ENCODE measurements around the gene CTDNEP1. TPM values are rescaled to one million over a fixed set of nuclear protein-coding genes. Genes with fewer than 3 reads are reported as not detected.
"Not testable (repeated sequence)": the region's sequence is repeated elsewhere in the genome, so short reads cannot be mapped to it uniquely, and the experiment has no call there.

The CTDNEP1 gene
- total RNA-seq, 2 donors from 2014 or later = 79.5 to 89.2 TPM

- intact Hi-C loops (cut with DNase I) = loop anchor here in 1 of 2 donors (5.0 kb wide), 1 partner anchor 94 kb away; no protein-coding TSS in a partner anchor
- no peak for DNase-seq (ENCODE audit: low spot score)
These were observed 1.5 kb upstream of the CTDNEP1 start for GRCh38 chr17:7253082-7253481.

DNA sequence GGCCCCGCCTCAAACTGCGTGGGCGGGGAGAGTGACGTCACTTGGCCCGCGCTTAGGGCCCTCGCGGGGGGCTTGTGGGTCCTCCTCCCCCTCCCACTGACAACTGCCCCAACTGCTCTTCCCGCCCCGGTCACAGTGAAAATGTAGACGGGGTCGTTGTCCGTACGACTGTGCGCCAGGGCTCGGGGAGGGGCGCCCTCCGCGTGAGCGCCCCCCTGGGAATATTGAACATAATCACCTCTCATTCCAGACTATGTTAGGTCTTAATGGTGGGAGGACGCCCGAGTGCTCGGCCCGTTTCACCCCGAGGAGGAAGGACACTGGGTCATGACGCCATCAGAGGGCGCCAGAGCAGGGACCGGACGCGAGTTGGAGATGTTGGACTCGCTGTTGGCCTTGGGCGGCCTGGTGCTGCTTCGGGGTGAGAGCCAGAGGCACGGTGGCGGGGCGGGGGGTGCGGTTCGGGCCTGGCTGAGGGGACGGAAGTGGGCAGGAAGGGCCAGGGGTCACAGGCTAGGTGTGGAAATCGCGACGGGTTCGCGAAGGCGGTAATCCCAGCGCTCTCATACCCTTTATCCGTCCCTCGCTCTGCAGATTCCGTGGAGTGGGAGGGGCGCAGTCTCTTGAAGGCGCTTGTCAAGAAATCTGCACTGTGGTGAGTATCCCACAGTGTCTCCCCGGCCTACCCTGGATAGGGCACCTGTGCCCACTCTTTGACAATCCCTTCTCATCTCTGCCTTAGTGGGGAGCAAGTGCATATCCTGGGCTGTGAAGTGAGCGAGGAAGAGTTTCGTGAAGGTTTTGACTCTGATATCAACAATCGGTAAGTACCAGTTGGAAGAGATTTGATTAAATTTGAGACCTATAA, 876 bp upstream of the CTDNEP1 start, which contains the start of gene ELP5:
Gene ELP5, plus strand, starts transcription at position 40 of the 868 bp plus-strand sequence. Its CDS starts 336 bp downstream, at position 376.
- intact Hi-C loops (cut with DNase I) = loop anchor here in 1 of 2 donors (5.0 kb wide), 1 partner anchor 95 kb away; no protein-coding TSS in a partner anchor

DNA sequence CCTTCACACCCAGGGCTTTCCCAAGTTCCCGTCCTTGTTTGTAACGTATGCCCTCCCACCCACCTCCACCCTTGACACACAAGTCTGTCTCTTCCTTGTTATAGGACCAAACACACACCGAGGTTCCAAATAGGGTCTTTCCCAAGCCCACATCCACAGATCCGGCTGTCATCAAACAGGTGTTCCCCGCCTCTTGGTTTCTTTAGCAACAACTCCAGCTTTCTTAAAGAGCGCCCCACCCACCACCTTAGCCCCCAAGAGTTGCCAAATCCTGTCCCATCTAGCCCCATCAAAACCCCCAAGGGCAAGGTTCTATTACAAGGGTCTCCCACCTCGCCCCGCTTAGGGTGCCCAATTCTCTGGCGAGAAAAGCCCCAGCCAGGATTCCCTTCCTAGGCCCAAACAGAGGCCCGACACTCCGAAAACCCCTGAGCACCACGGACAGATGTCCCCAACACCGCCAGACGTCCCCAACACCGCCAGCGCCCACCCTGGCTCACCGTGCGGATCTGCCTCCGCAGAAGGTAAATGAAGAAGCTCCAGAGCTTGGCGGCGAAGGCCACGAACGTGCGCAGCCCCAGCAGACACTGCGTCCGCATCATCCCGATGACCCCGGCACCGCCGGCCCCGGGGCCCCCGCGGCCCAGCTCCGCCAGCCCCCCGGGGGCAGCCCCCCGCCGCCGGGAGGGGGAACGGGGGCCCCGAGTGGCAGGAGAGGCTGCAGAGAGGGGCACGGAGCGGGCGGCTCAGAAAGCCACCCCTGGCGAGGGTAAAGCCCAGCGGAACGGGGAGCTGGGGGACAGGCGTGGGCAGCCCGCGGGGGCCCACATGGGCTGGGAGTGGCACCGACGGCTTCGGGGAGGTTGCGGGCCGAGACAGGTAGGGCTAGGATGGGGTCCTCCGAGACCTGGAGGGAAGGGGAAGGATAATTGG, 573 bp downstream of the CTDNEP1 start:
- intact Hi-C loops (cut with DNase I) = loop anchor here in 1 of 2 donors (5.0 kb wide), 1 partner anchor 96 kb away; no protein-coding TSS in a partner anchor
- no peak for DNase-seq (ENCODE audit: low spot score)

More for the DNA sequence above, 876 bp upstream of the CTDNEP1 start, which contains the start of gene ELP5:
- peak; percentile 99 for DNase-seq (ENCODE audit: low spot score)

- intact Hi-C loops (cut with DNase I) = loop anchor here in 1 of 2 donors (5.0 kb wide), 1 partner anchor 97 kb away; no protein-coding TSS in a partner anchor
These were observed 1.7 kb downstream of the CTDNEP1 start for GRCh38 chr17:7249830-7250229.

GRCh38 chr17:7249214-7249613, 2.3 kb downstream of the CTDNEP1 start:
- intact Hi-C loops (cut with DNase I) = no loop called here

More at GRCh38 chr17:7249830-7250229, 1.7 kb downstream of the CTDNEP1 start:
- no peak for DNase-seq (ENCODE audit: low spot score)

DNA sequence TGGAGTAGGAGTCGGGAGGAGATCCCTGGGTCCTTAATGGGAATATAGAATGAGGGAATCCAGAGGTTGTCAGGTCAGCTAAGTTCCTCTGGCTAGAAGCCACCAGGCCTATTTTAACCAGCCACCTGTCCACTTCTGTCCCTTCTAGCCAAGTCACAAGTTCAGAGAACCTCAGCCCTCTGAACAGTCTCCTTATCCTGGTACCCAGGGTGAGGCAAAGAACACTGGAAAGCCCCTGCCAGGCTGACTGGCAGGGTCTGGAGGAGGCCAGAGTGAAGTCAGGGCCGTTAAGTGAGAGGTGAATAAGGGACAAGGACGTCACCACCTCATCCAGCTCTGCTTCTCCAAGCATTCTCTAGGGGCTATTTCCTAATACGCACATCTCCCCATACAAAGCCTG, 2.7 kb downstream of the CTDNEP1 start:
- intact Hi-C loops (cut with DNase I) = no loop called here
- no peak for DNase-seq (ENCODE audit: low spot score)

More at GRCh38 chr17:7249214-7249613, 2.3 kb downstream of the CTDNEP1 start:
- DNase-seq (ENCODE audit: low spot score) = no peak

GRCh38 chr17:7246779-7247178, 4.8 kb downstream of the CTDNEP1 start:
- no peak for DNase-seq (ENCODE audit: low spot score)
- intact Hi-C loops (cut with DNase I) = no loop called here

DNA sequence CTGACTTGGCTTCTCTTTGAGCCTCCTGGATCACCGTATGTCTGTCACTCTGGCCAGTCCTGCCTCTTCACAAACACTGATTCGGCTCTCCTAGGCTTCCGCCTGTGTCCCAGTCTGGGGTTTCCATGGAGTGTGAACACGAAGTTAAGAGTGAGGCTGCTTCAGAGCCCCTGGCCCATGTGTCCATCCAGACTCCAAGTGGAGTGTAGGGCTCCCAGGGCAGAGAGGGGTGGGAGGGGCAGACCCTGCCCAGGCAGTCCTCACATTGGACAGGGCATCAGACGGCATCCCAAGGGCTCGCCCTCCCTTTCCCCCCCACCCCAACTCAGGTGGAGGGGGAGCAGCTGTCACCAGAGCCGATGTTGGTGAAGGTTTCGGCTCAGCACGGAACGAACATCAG, 7.7 kb downstream of the CTDNEP1 start:
- DNase-seq (ENCODE audit: low spot score); intact Hi-C loops (cut with DNase I): not testable (repeated sequence)

DNA sequence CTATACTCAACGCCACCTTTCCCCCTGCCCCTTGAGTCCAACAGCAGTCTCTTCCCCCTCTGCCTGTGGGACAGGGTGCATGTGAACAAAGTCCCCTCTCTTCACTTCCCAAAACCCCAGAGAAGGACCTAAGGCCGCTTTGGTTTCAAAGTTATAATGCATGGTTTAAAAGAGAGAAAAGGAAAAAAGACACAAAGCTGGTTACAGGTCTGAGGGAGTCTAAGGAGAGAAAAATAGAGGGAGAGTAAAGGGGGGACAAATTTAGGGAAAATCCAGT, 8.1 kb downstream of the CTDNEP1 start:
- intact Hi-C loops (cut with DNase I) = no loop called here
- DNase-seq (ENCODE audit: low spot score) = no peak

DNA sequence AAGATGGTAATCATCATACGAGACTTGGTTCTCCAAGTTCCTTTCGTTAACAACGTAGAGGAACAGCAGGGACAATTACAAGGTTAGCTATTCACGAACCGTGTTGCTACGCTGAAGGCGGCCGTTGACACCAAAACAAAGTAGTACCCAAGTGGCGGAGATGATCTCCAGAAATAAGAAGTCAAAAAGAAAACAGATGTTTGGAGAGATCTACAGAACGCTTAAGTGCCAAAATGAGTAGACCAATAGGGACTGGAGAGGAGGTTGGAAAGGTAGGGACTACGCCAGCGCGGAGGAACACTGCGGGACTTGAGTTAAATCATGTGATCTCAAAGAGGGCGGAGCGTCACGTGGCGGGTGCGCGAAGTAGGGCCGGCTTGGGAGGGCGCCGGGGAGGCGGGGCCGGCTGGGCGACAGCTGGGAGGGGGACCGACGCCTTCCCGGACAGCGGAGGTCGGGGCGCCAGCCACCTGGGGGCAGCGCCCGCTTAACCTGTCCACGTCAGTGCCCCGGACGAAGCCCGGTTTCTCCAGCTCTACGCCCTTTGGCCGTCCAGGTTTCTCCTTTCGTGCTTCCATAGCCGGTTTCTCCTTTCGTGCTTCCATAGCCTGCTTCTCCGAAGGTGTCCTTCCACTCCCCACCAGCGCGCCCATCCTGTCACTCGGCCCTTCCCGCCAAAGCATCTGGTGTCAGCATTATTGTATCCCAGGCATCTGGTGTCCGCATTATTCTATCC, 8.6 kb downstream of the CTDNEP1 start:
- intact Hi-C loops (cut with DNase I) = no loop called here
- peak; percentile 99 for DNase-seq (ENCODE audit: low spot score)

DNA sequence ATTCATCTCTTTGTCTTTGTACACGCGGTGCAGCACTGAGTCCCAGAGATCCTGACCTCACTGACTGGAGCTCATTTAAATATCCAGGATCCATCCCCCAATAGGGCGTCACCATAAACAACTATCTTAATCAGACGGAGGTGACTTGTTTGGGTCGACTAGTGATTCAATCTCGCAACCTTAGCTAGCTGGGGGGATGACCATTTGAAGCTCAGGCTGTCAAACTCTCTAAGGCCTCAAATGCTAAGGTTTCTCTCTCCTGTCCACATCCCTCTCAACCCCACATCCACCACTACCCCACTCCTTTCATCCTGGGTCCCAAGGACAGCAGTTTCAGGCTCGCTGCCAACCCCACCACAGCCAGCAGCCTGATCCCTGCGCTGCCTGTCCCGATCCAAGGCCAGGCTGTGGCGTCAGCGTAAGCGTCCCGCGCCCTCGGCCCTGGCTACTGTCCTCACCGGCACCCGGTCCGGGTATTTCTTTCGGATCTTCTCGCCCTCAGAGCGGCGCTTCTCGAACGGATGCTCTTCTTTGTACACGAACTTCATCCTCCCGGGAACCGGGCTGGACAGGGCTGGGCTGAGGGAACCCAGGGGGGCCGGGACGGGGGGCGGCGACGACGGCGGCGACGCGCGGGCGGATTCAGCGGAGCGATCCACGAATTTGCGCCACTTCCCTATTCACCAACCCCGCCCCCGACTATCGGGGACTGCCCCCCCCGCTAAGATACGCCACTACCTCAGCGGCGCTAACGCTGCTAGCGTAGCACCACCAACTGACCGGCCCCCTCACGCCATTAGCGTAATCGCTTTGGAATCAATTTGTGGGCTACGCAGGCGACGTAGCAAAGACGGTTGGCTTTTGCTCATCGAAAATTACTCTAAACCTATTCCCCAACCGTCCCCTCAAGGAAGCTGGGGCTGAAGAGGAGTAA, 9.5 kb downstream of the CTDNEP1 start, which contains the start of gene GABARAP:
Gene GABARAP, minus strand, starts transcription at position 667 of the 934 bp plus-strand sequence. Its CDS starts 119 bp downstream, at position 548.
- intact Hi-C loops (cut with DNase I) = no loop called here
- peak; percentile 99 for DNase-seq (ENCODE audit: low spot score)

DNA sequence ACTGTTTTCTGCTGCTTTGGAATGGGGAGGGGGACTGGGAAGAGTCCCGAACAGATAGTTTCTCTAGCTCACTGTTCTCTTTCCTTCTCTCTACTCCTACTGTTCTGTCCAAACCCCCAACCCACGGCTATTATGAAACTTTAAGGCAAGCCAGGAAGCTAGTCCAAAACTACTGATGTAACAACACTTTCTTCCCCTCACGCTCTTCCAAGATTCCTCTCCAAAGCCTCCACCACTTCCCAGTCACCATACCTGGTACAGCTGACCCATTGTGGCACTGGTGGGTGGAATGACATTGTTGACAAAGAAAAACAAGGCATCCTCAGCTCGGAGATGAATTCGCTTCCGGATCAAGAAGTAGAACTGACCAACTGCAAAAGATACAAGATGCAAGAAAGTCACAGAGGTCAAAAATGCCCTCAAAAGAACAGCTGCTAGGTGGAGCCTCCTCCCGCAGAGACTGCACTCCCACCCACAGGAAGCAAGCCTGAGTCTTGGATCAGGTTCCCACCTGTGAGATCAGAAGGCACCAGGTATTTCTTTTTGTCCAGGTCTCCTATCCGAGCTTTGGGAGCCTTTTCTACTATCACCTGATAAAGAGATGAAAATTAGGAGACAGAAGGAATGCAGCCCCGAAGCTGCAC, 10.3 kb downstream of the CTDNEP1 start:
- intact Hi-C loops (cut with DNase I) = no loop called here
- no peak for DNase-seq (ENCODE audit: low spot score)

GRCh38 chr17:7240375-7240774, 11.2 kb downstream of the CTDNEP1 start:
- intact Hi-C loops (cut with DNase I) = no loop called here
- DNase-seq (ENCODE audit: low spot score) = no peak

GRCh38 chr17:7239091-7240027, 12.2 kb downstream of the CTDNEP1 start, which contains the start of gene PHF23:
Gene PHF23, minus strand, starts transcription at chr17:7239457. Its CDS starts 178 bp downstream, at chr17:7239279.
- intact Hi-C loops (cut with DNase I) = no loop called here
- DNase-seq (ENCODE audit: low spot score) = peak; percentile 100

- intact Hi-C loops (cut with DNase I) = no loop called here
- DNase-seq (ENCODE audit: low spot score) = no peak
These were observed 13.0 kb downstream of the CTDNEP1 start for GRCh38 chr17:7238420-7239090.
